Measurements from ENCODE around the gene ZRANB3. TPM values are rescaled to one million over a fixed set of nuclear protein-coding genes. Genes with fewer than 3 reads are reported as not detected.
"Not testable (repeated sequence)": the region's sequence is repeated elsewhere in the genome, so short reads cannot be mapped to it uniquely, and the experiment has no call there.

ZRANB3 gene
- total RNA-seq, 1 experiment from 2014 or later, result 15.9 TPM

GRCh38 chr2:135422898-135423297 lies 108.1 kb downstream of the ZRANB3 start (continued):
- TF ChIP-seq ZNF423 (CRISPR knock-in tag; IDR thresholded peaks at IDR 0.05), result no peak
- TF ChIP-seq GTF2I (CRISPR knock-in tag; conservative IDR thresholded peaks at IDR 0.05), result no peak
- no peak for TF ChIP-seq TEAD1 (CRISPR knock-in tag; IDR thresholded peaks at IDR 0.05)
- no peak for TF ChIP-seq HMGXB4 (CRISPR knock-in tag; IDR thresholded peaks at IDR 0.05)

GRCh38 chr2:135411646-135412045 lies 119.4 kb downstream of the ZRANB3 start:
- ChIA-PET POLR2A (no interaction called here), CTCF (no interaction called here)
- H3K36me3 Mint-ChIP-seq, result peaks cover 5% of the 10 kb centered on the region; the same call in 1 of the 2 replicates
- H3K4me3 Mint-ChIP-seq, result no peak overlapping the region
- H3K27me3 Mint-ChIP-seq (ENCODE audit: low read depth), result no peaks in the 10 kb centered on the region
- no peaks in the 10 kb centered on the region for H3K4me1 Mint-ChIP-seq
- no peak overlapping the region for H3K27ac Mint-ChIP-seq
- TF ChIP-seq TEAD4 (CRISPR knock-in tag; IDR thresholded peaks at IDR 0.05), result no peak
- TF ChIP-seq NFATC4 (CRISPR knock-in tag; IDR thresholded peaks at IDR 0.05), result no peak
- TF ChIP-seq CDX4 (CRISPR knock-in tag; IDR thresholded peaks at IDR 0.05; ENCODE audit: borderline replicate concordance), result no peak
- TF ChIP-seq ELF4 (CRISPR knock-in tag; IDR thresholded peaks at IDR 0.05; ENCODE audit: low read depth), result no peak
- no peak for TF ChIP-seq AFF4 (CRISPR knock-in tag; IDR thresholded peaks at IDR 0.05; ENCODE audit: borderline replicate concordance)
- no peak for TF ChIP-seq USF2 (CRISPR knock-in tag; IDR thresholded peaks at IDR 0.05)
- TF ChIP-seq ERG (CRISPR knock-in tag; IDR thresholded peaks at IDR 0.05), result no peak
- ATAC-seq, result no peak
- DNase-seq (ENCODE audit: low spot score), result no peak
- H3K9me3 Mint-ChIP-seq, result peaks cover 11% of the 10 kb centered on the region

- DNase-seq (ENCODE audit: low spot score), result no peak
- no peak overlapping the region for H3K27ac Mint-ChIP-seq
- no peak for ATAC-seq
- H3K4me3 Mint-ChIP-seq, result no peak overlapping the region
- no peaks in the 10 kb centered on the region for H3K4me1 Mint-ChIP-seq
- no peaks in the 10 kb centered on the region for H3K27me3 Mint-ChIP-seq (ENCODE audit: low read depth)
- TF ChIP-seq USF2 (CRISPR knock-in tag; IDR thresholded peaks at IDR 0.05), result no peak
- TF ChIP-seq ERG (CRISPR knock-in tag; IDR thresholded peaks at IDR 0.05), result no peak
- TF ChIP-seq TCF7 (CRISPR knock-in tag; IDR thresholded peaks at IDR 0.05; ENCODE audit: low read depth), result no peak
- TF ChIP-seq ZBTB21 (CRISPR knock-in tag; IDR thresholded peaks at IDR 0.05; ENCODE audit: borderline replicate concordance), result no peak
- peaks cover 24% of the 10 kb centered on the region for H3K36me3 Mint-ChIP-seq
- peaks cover 32% of the 10 kb centered on the region for H3K9me3 Mint-ChIP-seq
- ChIA-PET CTCF (no interaction called here), POLR2A (no interaction called here)
Measured at GRCh38 chr2:135409436-135409835, 121.6 kb downstream of the ZRANB3 start.

- H3K27ac Mint-ChIP-seq; H3K36me3 Mint-ChIP-seq; H3K27me3 Mint-ChIP-seq (ENCODE audit: low read depth); DNase-seq (ENCODE audit: low spot score); H3K4me1 Mint-ChIP-seq; POLR2A ChIA-PET; H3K9me3 Mint-ChIP-seq; H3K4me3 Mint-ChIP-seq; CTCF ChIA-PET; ATAC-seq: not testable (repeated sequence)
Measured at GRCh38 chr2:135396259-135396658, 134.8 kb downstream of the ZRANB3 start.
